H1 (cell line): Measurements from ENCODE around the gene POLDIP3. TPM values are rescaled to one million over a fixed set of nuclear protein-coding genes. Genes with fewer than 3 reads are reported as not detected.

ENCODE experiments used
- CBX8 ChIP-seq: fragments of 300-800, 300-1000 bp; sonication (generic); IDR thresholded peaks from 2 replicates; pipeline ENCODE4 v1.7.1; 2016; ENCODE audit warnings: low read depth, low read length, borderline replicate concordance
- CHD7 ChIP-seq: fragments of 300-600 bp; sonication (generic); IDR thresholded peaks from 2 replicates; pipeline ENCODE4 v1.7.1; 2012; ENCODE audit warnings: low read length, moderate library complexity, mild to moderate bottlenecking, inconsistent platforms; ENCODE audit not compliant: insufficient replicate concordance
- CREB1 ChIP-seq: IDR thresholded peaks from 2 replicates; pipeline ENCODE4 v1.6.1; 2012; ENCODE audit warnings: inconsistent platforms
- EP300 ChIP-seq, 2 experiments: IDR thresholded peaks; 1 replicate in 1 of 2; 2 replicates in 1 of 2; pipeline ENCODE4 v1.6.1; 2011 to 2012; ENCODE audit warnings: low read depth in 2 of 2, low read length in 2 of 2, mild to moderate bottlenecking in 2 of 2, borderline replicate concordance in 1 of 2, inconsistent platforms in 1 of 2, moderate library complexity in 1 of 2
- JUND ChIP-seq: IDR thresholded peaks from 2 replicates; pipeline ENCODE4 v1.6.1; 2011; ENCODE audit warnings: mild to moderate bottlenecking, improper control_type of control experiment, low read length
- SAP30 ChIP-seq: fragments of 300-600 bp; sonication (generic); IDR thresholded peaks from 2 replicates; pipeline ENCODE4 v1.7.1; 2012; ENCODE audit warnings: low read length, moderate library complexity, mild to moderate bottlenecking, inconsistent platforms; ENCODE audit not compliant: insufficient read depth, insufficient replicate concordance
- polyA plus RNA-seq, 7 experiments: library from polyadenylated mRNA; depleted of rRNA in 3 of 7; stranded (reverse) in 5 of 7; unstranded in 2 of 7; fragments of >200 nt in 5 of 7; fragments of 200-250 nt in 2 of 7; gene quantifications; 1 replicate in 5 of 7; 2 replicates in 1 of 7; 4 replicates in 1 of 7; pipeline versions ENCODE4 v1.2.1 to v1.2.3, GENCODE V29; 2011 to 2013; ENCODE audit warnings: missing spikeins in 2 of 7, mixed read lengths in 2 of 7
- total RNA-seq: library from RNA; stranded (reverse); fragmentation: NEBNext Ultra II Directional; extraction: Animal tissue kit (Norgen Biotek cat#: 25700); gene quantifications from 2 replicates; pipeline ENCODE4 v1.2.1, GENCODE V29; 2021

The POLDIP3 gene
- total and polyA plus RNA-seq, 2 of the 8 experiments (the other 6 are each of a cell fraction or from before 2014, with no cell fraction given), result 43.5 to 84.6 TPM

- TF ChIP-seq CHD7 (no peak), CREB1 (no peak), SAP30 (no peak), CBX8 (no peak), JUND (no peak), EP300 (IDR thresholded peaks at IDR 0.05; ENCODE audit: borderline replicate concordance in 1 of 2, low read depth in 2 of 2, low read length in 2 of 2) (no peak)
Observed at GRCh38 chr22:42562279-42562678, 52.4 kb downstream of the POLDIP3 start (continued).
